ENCODE results near the gene SF3A1.
"Not testable (repeated sequence)": the region's sequence is repeated elsewhere in the genome, so short reads cannot be mapped to it uniquely, and the experiment has no call there.

DNA sequence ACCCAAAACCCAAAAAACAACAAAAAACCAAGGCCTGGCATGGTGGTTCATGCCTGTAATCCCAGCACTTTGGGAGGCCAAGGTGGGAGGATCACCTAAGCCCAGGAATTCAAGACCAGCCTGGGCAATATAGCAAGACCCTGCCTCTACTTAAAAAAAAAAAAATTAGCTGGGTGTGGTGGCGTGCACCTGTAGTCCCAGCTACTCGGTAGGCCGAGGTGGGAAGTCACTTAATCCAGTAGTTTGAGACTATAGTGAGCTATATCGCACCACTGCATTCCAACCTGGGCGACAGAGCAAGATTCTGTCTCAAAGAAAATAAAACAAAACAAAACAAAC lies 46.0 kb upstream of the SF3A1 start:
- TF ChIP-seq, protein P1, sequence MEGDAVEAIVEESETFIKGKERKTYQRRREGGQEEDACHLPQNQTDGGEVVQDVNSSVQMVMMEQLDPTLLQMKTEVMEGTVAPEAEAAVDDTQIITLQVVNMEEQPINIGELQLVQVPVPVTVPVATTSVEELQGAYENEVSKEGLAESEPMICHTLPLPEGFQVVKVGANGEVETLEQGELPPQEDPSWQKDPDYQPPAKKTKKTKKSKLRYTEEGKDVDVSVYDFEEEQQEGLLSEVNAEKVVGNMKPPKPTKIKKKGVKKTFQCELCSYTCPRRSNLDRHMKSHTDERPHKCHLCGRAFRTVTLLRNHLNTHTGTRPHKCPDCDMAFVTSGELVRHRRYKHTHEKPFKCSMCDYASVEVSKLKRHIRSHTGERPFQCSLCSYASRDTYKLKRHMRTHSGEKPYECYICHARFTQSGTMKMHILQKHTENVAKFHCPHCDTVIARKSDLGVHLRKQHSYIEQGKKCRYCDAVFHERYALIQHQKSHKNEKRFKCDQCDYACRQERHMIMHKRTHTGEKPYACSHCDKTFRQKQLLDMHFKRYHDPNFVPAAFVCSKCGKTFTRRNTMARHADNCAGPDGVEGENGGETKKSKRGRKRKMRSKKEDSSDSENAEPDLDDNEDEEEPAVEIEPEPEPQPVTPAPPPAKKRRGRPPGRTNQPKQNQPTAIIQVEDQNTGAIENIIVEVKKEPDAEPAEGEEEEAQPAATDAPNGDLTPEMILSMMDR (IDR thresholded peaks at IDR 0.05) = not testable (repeated sequence)
- TF ChIP-seq POLR2A (IDR thresholded peaks at IDR 0.05) = not testable (repeated sequence)

Data from uterus (tissue), 2 donors.